ENCODE data around the gene CDX1.

The CDX1 gene

DNA sequence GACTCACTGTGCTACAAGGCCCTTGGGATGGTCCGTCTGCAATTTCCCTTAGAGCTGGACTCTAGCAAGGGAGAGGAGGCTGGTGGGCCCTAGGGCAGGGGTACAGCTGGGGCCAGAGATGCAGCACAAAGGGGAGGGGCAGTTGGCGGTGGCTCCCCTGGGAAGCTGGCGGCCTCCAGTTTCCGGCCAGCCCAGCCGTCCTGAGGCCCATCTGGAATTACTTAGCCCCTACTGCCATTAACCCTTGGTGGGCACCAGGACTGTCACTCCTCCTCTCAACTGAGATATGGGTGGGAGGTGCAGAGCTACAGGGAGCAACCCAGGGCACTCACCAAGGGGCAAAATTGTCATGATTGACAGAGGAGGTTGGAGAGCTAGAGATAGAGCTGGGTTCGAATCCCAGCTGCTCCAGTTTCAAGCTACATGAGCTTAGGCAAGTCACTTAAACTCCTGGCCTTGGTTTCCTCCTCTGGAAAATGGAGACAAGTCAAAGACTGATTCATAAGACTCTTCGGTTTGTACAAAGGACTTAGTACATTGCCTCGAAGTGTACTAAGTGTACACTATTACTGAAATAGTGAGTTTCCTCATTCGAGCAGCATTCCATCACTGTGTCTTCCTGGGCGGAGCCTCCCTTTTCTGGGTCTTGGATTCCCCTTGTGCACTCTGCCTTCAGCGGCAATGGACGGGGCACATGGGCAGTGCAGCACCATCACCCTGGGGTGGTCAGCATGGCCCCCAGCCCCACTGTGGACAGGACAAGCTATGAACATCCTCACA is 8.2 kb upstream of the CDX1 start:
- TF ChIP-seq, protein P1, sequence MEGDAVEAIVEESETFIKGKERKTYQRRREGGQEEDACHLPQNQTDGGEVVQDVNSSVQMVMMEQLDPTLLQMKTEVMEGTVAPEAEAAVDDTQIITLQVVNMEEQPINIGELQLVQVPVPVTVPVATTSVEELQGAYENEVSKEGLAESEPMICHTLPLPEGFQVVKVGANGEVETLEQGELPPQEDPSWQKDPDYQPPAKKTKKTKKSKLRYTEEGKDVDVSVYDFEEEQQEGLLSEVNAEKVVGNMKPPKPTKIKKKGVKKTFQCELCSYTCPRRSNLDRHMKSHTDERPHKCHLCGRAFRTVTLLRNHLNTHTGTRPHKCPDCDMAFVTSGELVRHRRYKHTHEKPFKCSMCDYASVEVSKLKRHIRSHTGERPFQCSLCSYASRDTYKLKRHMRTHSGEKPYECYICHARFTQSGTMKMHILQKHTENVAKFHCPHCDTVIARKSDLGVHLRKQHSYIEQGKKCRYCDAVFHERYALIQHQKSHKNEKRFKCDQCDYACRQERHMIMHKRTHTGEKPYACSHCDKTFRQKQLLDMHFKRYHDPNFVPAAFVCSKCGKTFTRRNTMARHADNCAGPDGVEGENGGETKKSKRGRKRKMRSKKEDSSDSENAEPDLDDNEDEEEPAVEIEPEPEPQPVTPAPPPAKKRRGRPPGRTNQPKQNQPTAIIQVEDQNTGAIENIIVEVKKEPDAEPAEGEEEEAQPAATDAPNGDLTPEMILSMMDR (IDR thresholded peaks at IDR 0.05; ENCODE audit: extremely low read depth, missing control alignments), result no peak
- no peak for DNase-seq (ENCODE audit: low spot score)

DNA sequence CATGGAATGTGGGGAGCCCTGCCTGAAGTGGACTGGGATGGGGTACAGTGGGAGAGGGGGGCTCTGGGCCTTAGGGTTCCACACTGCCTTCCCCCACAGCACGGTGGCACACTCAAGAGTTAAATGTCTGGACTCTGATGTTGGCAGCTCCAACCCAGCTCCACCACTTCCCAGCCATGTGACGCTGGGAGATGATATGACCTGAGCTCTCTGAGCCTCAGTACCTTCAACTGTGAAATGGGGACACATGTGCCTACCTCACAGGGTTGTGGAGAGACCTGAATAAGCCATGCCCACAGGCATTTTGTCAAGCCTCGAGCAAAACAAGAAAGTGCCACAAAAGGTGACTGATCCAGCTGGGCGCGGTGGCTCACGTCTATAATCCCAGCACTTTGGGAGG is 7.5 kb upstream of the CDX1 start:
- TF ChIP-seq, protein P1 (IDR thresholded peaks at IDR 0.05; ENCODE audit: extremely low read depth, missing control alignments), result no peak
- DNase-seq (ENCODE audit: low spot score), result no peak

DNA sequence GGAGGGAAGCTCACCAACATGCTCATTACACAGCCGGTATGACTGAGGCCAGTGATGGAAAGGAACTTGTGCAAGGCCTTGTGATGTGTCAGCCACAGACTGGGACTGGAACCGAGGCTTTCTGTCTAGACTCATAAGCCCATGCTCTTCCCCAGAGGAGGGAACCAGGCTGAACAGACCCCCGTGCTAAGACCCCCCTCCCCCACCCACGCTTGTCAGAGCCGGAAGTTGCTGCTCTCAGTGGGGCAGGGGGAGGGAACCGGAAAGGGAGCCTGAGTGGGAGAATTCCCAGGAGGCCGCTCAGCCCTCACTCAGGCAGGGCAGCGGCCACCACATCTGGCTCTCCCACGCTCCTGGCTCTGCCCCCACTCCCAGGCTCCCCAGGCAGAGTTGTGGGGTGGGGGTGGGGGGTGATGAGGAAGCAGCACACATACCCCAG is 6.8 kb upstream of the CDX1 start:
- no peak for DNase-seq (ENCODE audit: low spot score)
- TF ChIP-seq, protein P1 (IDR thresholded peaks at IDR 0.05; ENCODE audit: extremely low read depth, missing control alignments), result no peak

DNA sequence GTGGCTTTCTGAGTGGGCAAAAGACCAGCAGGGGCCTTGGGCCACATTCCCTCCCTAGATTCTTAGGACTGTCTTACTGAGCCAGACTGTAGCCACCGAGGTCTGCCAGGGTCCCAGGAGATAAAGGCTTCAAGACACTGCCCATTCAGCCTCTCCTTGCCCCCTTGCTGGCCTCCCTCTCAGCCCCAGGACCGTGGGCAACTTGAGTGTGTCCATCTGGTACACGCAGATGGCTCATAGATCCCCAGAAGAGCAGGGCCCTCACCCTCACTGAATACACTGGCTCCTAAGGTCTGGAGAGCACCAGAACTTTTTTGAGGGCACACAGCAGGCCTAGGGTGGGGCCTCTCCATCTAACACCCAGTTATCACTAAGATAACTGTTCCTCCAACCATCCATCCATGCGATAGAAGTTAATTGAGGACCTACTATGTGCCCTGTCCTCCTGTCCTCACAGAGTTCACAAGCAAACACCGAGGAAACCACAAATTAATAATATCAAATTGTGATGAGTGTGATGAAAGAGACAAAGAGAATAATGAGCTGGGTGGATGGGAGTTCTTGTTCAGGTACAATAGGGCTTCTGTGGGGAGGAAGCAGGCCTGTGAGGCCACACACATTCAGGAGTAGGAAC is 6.0 kb upstream of the CDX1 start:
- TF ChIP-seq, protein P1 (IDR thresholded peaks at IDR 0.05; ENCODE audit: extremely low read depth, missing control alignments), result no peak
- no peak for DNase-seq (ENCODE audit: low spot score)

- TF ChIP-seq, protein P1 (IDR thresholded peaks at IDR 0.05; ENCODE audit: extremely low read depth, missing control alignments), result peak; percentile 96
- peak; percentile 87 for DNase-seq (ENCODE audit: low spot score)
Measured at GRCh38 chr5:150161242-150162141, 5.1 kb upstream of the CDX1 start.

DNA sequence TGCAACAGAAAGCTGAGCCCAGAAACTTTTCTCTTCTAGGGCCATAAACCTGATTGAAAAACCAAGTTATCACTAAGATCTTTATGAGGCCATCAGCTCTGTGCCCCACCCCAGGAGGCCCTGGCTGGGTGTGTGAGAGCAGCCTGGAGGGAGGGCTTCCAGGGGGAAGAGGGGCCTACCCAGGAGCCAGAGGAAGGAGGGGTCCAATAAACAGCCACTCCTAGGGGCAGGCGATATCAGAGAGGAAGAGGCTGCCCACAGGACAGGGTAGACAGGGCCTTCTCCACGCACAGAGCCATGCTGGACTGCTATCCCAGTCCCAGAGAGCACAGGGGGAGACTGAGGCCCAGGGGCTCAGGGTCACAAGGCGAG is 4.5 kb upstream of the CDX1 start:
- TF ChIP-seq, protein P1 (IDR thresholded peaks at IDR 0.05; ENCODE audit: extremely low read depth, missing control alignments), result no peak
- no peak for DNase-seq (ENCODE audit: low spot score)

All from GM20000 (cell line).